Naive thymus-derived CD4-positive, alpha-beta T cell (primary cell): ENCODE data around the gene SRRM3. TPM values are rescaled to one million over a fixed set of nuclear protein-coding genes. Genes with fewer than 3 reads are reported as not detected.
A peak's percentile ranks its signal among the peaks of the same experiment; 100 is the strongest.
"Not testable (repeated sequence)": the region's sequence is repeated elsewhere in the genome, so short reads cannot be mapped to it uniquely, and the experiment has no call there.

Experiments used
- ATAC-seq: fragments of 150-1000 bp; cut with Tn5 transposase; 2 replicates; pipeline ENCODE4 v1.10.0; 2021; ENCODE audit warnings: mild to moderate bottlenecking, moderate library complexity
- CTCF ChIA-PET: fragments of 350-600 bp; sonication (Branson Sonifier 250); formaldehyde crosslinking; loops from one replicate; lab custom pipeline; 2021; ENCODE audit warnings: antibody characterized with exemption; lab: Charles Lee
- POLR2A ChIA-PET: fragments of 350-600 bp; sonication (Branson Sonifier 250); formaldehyde crosslinking; loops from one replicate; lab custom pipeline; 2021; ENCODE audit warnings: antibody characterized with exemption, inconsistent platforms; lab: Charles Lee
- DNase-seq, 9 donors: peaks; one replicate each; pipeline versions ENCODE4 v3.0.0 to v3.0.0-alpha.2; 2020 to 2022; ENCODE audit warnings: mixed read lengths in 1 of 9
- H3K27ac ChIP-seq: one replicate; pipeline ENCODE4 v1.7.0; 2013; ENCODE audit warnings: mild to moderate bottlenecking, low read depth, low read length, moderate library complexity
- H3K27me3 ChIP-seq, 2 donors: one replicate each; pipeline ENCODE4 v1.7.0; 2013; ENCODE audit warnings: low read length in 2 of 2, mild to moderate bottlenecking in 2 of 2, moderate library complexity in 2 of 2; ENCODE audit not compliant: control insufficient read depth in 2 of 2, insufficient read depth in 2 of 2
- H3K36me3 ChIP-seq, 3 experiments: 1 replicate in 2 of 3; 2 replicates in 1 of 3; pipeline ENCODE4 v1.7.0; 2013; ENCODE audit warnings: low read length in 3 of 3, mild to moderate bottlenecking in 3 of 3, moderate library complexity in 1 of 3; ENCODE audit not compliant: insufficient read depth in 3 of 3, control insufficient read depth in 2 of 3
- H3K4me1 ChIP-seq, 2 donors: one replicate each; pipeline ENCODE4 v1.7.0; 2013; ENCODE audit warnings: low read length in 2 of 2, mild to moderate bottlenecking in 2 of 2, moderate library complexity in 1 of 2; ENCODE audit not compliant: control insufficient read depth in 2 of 2, insufficient read depth in 2 of 2
- H3K4me3 ChIP-seq: 2 replicates; pipeline ENCODE4 v1.7.0; 2013; ENCODE audit warnings: mild to moderate bottlenecking, low read length
- H3K9me3 ChIP-seq, 3 experiments: 1 replicate in 2 of 3; 2 replicates in 1 of 3; pipeline ENCODE4 v1.7.0; 2013; ENCODE audit warnings: low read length in 3 of 3; ENCODE audit not compliant: control insufficient read depth in 2 of 3
- H3K27ac Mint-ChIP-seq, 9 donors: one replicate each; pipeline ENCODE4 v1.8.0; 2020 to 2022; ENCODE audit warnings: mixed read lengths in 9 of 9, mild to moderate bottlenecking in 8 of 9, moderate library complexity in 5 of 9, inconsistent platforms in 2 of 9
- H3K27me3 Mint-ChIP-seq, 5 donors: one replicate each; pipeline ENCODE4 v1.8.0; 2021 to 2022; ENCODE audit warnings: mixed read lengths in 5 of 5, mild to moderate bottlenecking in 1 of 5
- H3K36me3 Mint-ChIP-seq, 5 donors: one replicate each; pipeline ENCODE4 v1.8.0; 2020 to 2022; ENCODE audit warnings: mixed read lengths in 5 of 5, mild to moderate bottlenecking in 3 of 5, inconsistent platforms in 1 of 5
- H3K4me1 Mint-ChIP-seq, 7 donors: one replicate each; pipeline ENCODE4 v1.8.0; 2020 to 2022; ENCODE audit warnings: mixed read lengths in 7 of 7, mild to moderate bottlenecking in 3 of 7, inconsistent platforms in 1 of 7
- H3K4me3 Mint-ChIP-seq, 10 donors: one replicate each; pipeline ENCODE4 v1.8.0; 2020 to 2022; ENCODE audit warnings: mild to moderate bottlenecking in 10 of 10, mixed read lengths in 10 of 10, moderate library complexity in 6 of 10, inconsistent platforms in 2 of 10
- H3K9me3 Mint-ChIP-seq, 11 donors: one replicate each; pipeline ENCODE4 v1.8.0; 2020 to 2022; ENCODE audit warnings: mixed read lengths in 11 of 11, mild to moderate bottlenecking in 4 of 11, inconsistent platforms in 1 of 11, moderate library complexity in 1 of 11
- intact Hi-C, 2 donors: fragments of 100-400 bp; cut with micrococcal nuclease; formaldehyde crosslinking; loops; one replicate each; pipeline ENCODE4 v1.15.1; 2023
- polyA plus RNA-seq, 2 donors: library from polyadenylated mRNA; unstranded; fragments of 300-500 nt; fragmentation: Illumina TruSeq; gene quantifications; one replicate each; pipeline ENCODE4 v1.2.3, GENCODE V29; 2021
- total RNA-seq, 6 experiments: library from RNA in 5 of 6; stranded (reverse) in 5 of 6; gene quantifications; 1 replicate in 5 of 6; 2 replicates in 1 of 6; pipeline ENCODE4 v1.2.3 and lab custom pipeline; 2021 to 2026

The SRRM3 gene
- total and polyA plus RNA-seq, 7 experiments from 2014 or later: not detected

DNA sequence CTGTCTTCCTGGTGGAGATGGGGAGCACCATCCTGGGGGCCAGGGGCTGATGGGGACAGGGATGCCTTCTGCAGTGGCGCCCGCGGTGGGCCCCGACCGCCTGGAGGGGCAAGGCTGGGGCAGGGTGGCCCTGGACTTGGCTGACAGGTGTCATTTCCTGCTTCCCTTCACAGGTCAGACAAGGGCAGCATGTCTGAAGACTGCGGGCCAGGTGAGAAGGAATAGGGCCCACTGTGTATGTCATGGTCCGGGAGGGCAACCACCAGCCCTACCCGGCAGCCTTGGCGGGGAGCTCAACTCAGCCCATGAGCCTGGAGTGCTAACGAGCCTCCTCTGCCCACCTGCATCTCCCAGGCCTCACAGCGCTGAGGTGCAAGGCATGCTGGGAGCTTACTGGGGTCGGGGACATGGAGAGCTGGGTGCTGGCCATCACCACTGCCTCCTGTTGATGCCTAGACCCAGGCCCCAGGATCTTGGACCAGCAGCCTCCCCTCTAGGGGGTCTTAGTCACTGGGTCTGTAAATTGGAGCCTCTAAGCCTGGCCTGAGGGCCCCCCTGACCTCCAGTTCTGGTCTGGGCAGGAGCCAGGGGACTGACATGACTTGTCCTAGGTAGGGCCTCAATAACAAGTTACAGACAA is 28.0 kb upstream of the SRRM3 start:
- CTCF ChIA-PET: no interaction called here

GRCh38 chr7:76176951-76177350 is 24.7 kb upstream of the SRRM3 start:
- H3K4me3 Mint-ChIP-seq, H3K27ac ChIP-seq, H3K27me3 ChIP-seq, H3K4me1 ChIP-seq, ATAC-seq, H3K36me3 ChIP-seq, H3K9me3 Mint-ChIP-seq, H3K36me3 Mint-ChIP-seq, H3K4me3 ChIP-seq, H3K27me3 Mint-ChIP-seq, H3K9me3 ChIP-seq, H3K27ac Mint-ChIP-seq, DNase-seq, H3K4me1 Mint-ChIP-seq: not testable (repeated sequence)
- ChIA-PET POLR2A (interaction anchor here (0.7 to 1.4 kb wide), 2 partner anchors 10 to 59 kb away, joined by 3 read pairs; no protein-coding TSS in a partner anchor), CTCF (interaction anchor here (0.6 to 4.9 kb wide), 5 partner anchors 10 to 138 kb away, joined by 3 to 45 read pairs (median 7); no protein-coding TSS in a partner anchor)
- intact Hi-C loops: loop anchor here in 1 of 2 donors (5.0 kb wide), 1 partner anchor 1070 kb away; no protein-coding TSS in a partner anchor

More for the DNA sequence above, 28.0 kb upstream of the SRRM3 start:
- DNase-seq (no peak), ATAC-seq (no peak)
- POLR2A ChIA-PET: no interaction called here
- peaks cover 0 to 3% (median 0%) of the 10 kb centered on the region in 11 donors for H3K9me3 Mint-ChIP-seq
- Histone ChIP-seq H3K4me3 (no peak overlapping the region), H3K9me3 (no peaks in the 10 kb centered on the region), H3K4me1 (no peaks in the 10 kb centered on the region), H3K27ac (no peak overlapping the region), H3K36me3 (no peaks in the 10 kb centered on the region), H3K27me3 (no peaks in the 10 kb centered on the region)
- H3K27me3 Mint-ChIP-seq: no peaks in the 10 kb centered on the region
- H3K4me1 Mint-ChIP-seq: peaks cover 2 to 13% (median 4%) of the 10 kb centered on the region in 7 donors
- intact Hi-C loops: no loop called here
- H3K36me3 Mint-ChIP-seq: no peaks in the 10 kb centered on the region
- no peak overlapping the region for H3K4me3 Mint-ChIP-seq
- H3K27ac Mint-ChIP-seq: no peak overlapping the region

DNA sequence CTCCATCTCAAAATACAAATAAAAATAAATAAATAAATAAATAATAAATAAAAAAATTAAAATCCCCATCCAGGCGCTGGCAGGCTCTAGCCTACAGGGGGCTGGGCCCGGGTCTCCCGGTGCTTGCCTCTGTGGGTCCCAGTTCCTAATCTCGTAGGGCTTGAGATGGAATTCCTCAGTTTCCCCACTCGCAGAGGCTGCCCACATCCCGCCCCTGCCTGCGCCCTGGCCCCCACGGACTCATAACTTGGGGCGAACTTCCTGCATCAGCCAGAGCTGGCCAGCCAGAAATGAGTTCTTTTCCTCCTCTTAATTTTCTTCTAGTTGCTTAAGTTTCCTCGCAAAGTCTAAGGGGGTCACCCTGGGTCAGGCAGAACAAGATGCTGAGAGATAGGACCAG is 22.0 kb upstream of the SRRM3 start:
- Mint-ChIP-seq H3K9me3 (peaks cover 0 to 3% (median 0%) of the 10 kb centered on the region in 11 donors), H3K36me3 (no peaks in the 10 kb centered on the region), H3K4me1 (peaks cover 2 to 7% (median 4%) of the 10 kb centered on the region in 7 donors), H3K27ac (no peak overlapping the region), H3K27me3 (peaks cover 0 to 2% (median 0%) of the 10 kb centered on the region in 5 donors), H3K4me3 (no peak overlapping the region)
- no peak overlapping the region for H3K27ac ChIP-seq
- no peaks in the 10 kb centered on the region for H3K36me3 ChIP-seq
- no peak overlapping the region for H3K4me3 ChIP-seq
- no peak for ATAC-seq
- H3K4me1 ChIP-seq: no peaks in the 10 kb centered on the region
- ChIA-PET CTCF (interaction anchor here (0.7 to 4.9 kb wide), 3 partner anchors 9 to 136 kb away, joined by 3 to 45 read pairs (median 7); no protein-coding TSS in a partner anchor), POLR2A (interaction anchor here (2.1 kb wide), 1 partner anchor 134 kb away, joined by 10 read pairs; no protein-coding TSS in a partner anchor)
- no peaks in the 10 kb centered on the region for H3K27me3 ChIP-seq
- no peaks in the 10 kb centered on the region for H3K9me3 ChIP-seq
- intact Hi-C loops: loop anchor here (2.0 to 5.0 kb wide), 2 partner anchors 111 to 1068 kb away; no protein-coding TSS in a partner anchor
- DNase-seq: no peak

DNA sequence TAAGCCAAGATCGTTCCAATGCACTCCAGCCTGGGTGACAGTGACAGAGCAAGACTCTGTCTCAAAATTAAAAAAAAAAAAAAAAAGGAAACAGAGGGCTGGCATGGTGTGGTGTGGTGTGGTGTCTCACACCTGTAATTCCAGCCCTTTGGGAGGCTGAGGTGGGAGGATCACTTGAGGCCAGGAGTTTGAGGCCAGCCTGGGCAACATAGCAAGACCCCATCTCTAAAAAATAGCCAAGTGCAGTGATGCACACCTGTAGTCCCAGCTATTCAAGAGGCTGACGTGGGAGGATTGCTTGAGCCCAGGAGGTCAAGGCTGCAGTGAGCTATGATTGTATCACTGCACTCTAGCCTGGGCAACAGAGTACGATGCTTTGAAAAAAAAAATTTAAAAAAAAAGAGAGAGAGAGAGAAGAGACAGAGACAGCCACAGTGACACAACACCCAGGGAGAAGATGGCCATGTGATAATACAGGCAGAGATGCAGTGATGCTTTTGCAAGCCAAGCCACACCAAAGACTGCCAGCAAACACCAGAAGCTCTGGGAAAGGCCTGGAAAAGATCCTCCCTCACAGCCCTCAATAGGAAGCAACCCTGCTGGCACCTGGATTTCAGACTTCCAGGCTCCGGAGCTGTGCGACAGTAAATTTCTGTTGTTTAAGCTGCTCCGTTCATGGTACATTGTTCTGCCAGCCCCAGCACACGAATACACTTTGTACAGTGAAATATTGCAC is 19.3 kb upstream of the SRRM3 start:
- DNase-seq (no peak), ATAC-seq (no peak)
- H3K4me1 Mint-ChIP-seq: peaks cover 2 to 7% (median 4%) of the 10 kb centered on the region in 7 donors
- no peak overlapping the region for H3K4me3 ChIP-seq
- peaks cover 0 to 2% (median 0%) of the 10 kb centered on the region in 11 donors for H3K9me3 Mint-ChIP-seq
- H3K27ac Mint-ChIP-seq: no peak overlapping the region
- POLR2A ChIA-PET: no interaction called here
- CTCF ChIA-PET: interaction anchor here (0.7 kb wide), 1 partner anchor 135 kb away, joined by 3 read pairs; no protein-coding TSS in a partner anchor
- H3K4me1 ChIP-seq: no peaks in the 10 kb centered on the region
- no peak overlapping the region for H3K27ac ChIP-seq
- peaks cover 0 to 2% (median 0%) of the 10 kb centered on the region in 5 donors for H3K27me3 Mint-ChIP-seq
- H3K4me3 Mint-ChIP-seq: no peak overlapping the region
- no peaks in the 10 kb centered on the region for H3K36me3 Mint-ChIP-seq
- H3K9me3 ChIP-seq: no peaks in the 10 kb centered on the region
- intact Hi-C loops: no loop called here
- H3K36me3 ChIP-seq: no peaks in the 10 kb centered on the region
- no peaks in the 10 kb centered on the region for H3K27me3 ChIP-seq

DNA sequence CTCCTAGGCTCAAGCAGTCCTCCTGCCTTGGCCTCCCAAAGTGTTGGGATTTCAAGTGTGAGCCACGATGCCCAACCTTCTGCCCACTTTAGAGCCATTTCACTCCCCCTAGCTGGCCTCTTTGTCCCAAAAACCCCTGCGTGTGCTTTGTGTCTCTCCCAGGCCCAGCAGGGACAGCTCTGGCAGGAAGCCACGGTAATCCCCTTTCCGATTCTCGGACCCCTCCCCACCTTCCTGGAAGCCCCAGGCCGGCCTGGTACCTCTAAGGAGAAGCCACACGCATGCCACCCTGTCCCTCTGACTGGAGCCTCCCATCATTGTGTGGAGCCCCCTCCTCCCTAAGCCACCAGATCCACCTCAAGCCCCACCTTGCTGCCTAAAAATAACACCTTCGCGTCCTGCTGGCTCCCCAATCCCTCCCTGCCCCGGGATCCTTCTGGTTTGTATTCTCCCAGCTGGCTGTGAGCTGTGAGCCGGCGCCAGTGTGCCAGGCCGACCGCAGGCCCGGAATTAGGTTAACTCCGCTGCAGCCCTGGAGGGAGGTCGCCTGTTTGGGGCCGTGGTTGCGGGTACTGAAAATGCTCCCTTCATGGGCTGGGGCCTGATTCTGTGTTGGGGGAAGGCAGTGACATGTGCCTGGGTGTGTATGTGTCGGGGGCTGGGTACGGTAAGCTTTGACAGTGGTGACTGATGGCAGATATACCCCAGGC is 16.4 kb upstream of the SRRM3 start:
- H3K9me3 Mint-ChIP-seq: no peaks in the 10 kb centered on the region
- H3K27ac Mint-ChIP-seq: peak overlapping the region in 1 of 9 donors; percentile 26
- peaks cover 0 to 2% (median 0%) of the 10 kb centered on the region in 5 donors for H3K27me3 Mint-ChIP-seq
- Histone ChIP-seq H3K27ac (no peak overlapping the region), H3K4me3 (no peak overlapping the region), H3K27me3 (no peaks in the 10 kb centered on the region), H3K36me3 (no peaks in the 10 kb centered on the region), H3K4me1 (no peaks in the 10 kb centered on the region), H3K9me3 (no peaks in the 10 kb centered on the region)
- DNase-seq: no peak
- no peak overlapping the region for H3K4me3 Mint-ChIP-seq
- intact Hi-C loops: no loop called here
- ATAC-seq: no peak
- ChIA-PET CTCF (no interaction called here), POLR2A (no interaction called here)
- no peaks in the 10 kb centered on the region for H3K4me1 Mint-ChIP-seq
- no peaks in the 10 kb centered on the region for H3K36me3 Mint-ChIP-seq

GRCh38 chr7:76187272-76187671 is 14.4 kb upstream of the SRRM3 start:
- H3K9me3 ChIP-seq: peaks cover 0 to 8% (median 0%) of the 10 kb centered on the region in 3 experiments
- Mint-ChIP-seq H3K27ac (no peak overlapping the region), H3K36me3 (no peaks in the 10 kb centered on the region), H3K4me3 (no peak overlapping the region), H3K4me1 (no peaks in the 10 kb centered on the region), H3K9me3 (peaks cover 0 to 6% (median 0%) of the 10 kb centered on the region in 11 donors), H3K27me3 (no peaks in the 10 kb centered on the region)
- ATAC-seq: no peak
- ChIA-PET POLR2A (no interaction called here), CTCF (no interaction called here)
- no peak for DNase-seq
- H3K27me3 ChIP-seq: no peaks in the 10 kb centered on the region
- H3K4me3 ChIP-seq: no peak overlapping the region
- no peak overlapping the region for H3K27ac ChIP-seq
- intact Hi-C loops: no loop called here
- no peaks in the 10 kb centered on the region for H3K4me1 ChIP-seq
- no peaks in the 10 kb centered on the region for H3K36me3 ChIP-seq
